GM23338 (cell line): Measurements from ENCODE around the gene TWIST2.

Experiments
- CREB1 ChIP-seq: fragments of 250-450 bp; sonication (Bioruptor Pico); IDR thresholded peaks from 2 replicates; pipeline ENCODE4 v1.5.0; 2020; ENCODE audit warnings: low read depth, mild to moderate bottlenecking, moderate library complexity
- CTCF ChIP-seq, 2 experiments: fragments of 200-600 bp in 1 of 2; sonication (generic) in 1 of 2; conservative IDR thresholded peaks; 2 replicates each; pipeline versions ENCODE4 v1.5.1 to v1.6.1; 2016 to 2017; ENCODE audit warnings: antibody characterized with exemption in 2 of 2, low read depth in 2 of 2, mild to moderate bottlenecking in 2 of 2, moderate library complexity in 1 of 2
- EZH2 ChIP-seq: fragments of 200-600 bp; sonication (generic); IDR thresholded peaks from one replicate; pipeline ENCODE4 v1.8.0; 2017; ENCODE audit warnings: antibody characterized with exemption, mild to moderate bottlenecking, low read depth; ENCODE audit not compliant: unreplicated experiment
- EZH2phosphoT487 ChIP-seq: fragments of 200-600 bp; sonication (generic); IDR thresholded peaks from one replicate; pipeline ENCODE4 v1.8.1; 2018; ENCODE audit warnings: antibody characterized with exemption; ENCODE audit not compliant: unreplicated experiment
- POLR2AphosphoS5 ChIP-seq: IDR thresholded peaks from 2 replicates; pipeline ENCODE4 v1.6.1; 2016; ENCODE audit warnings: antibody characterized with exemption, low read depth
- STAT1 ChIP-seq: IDR thresholded peaks from one replicate; pipeline ENCODE4 v1.6.1; 2016; ENCODE audit warnings: antibody characterized with exemption; ENCODE audit not compliant: unreplicated experiment
- ZNF114 ChIP-seq: fragments of 250-450 bp; sonication (Bioruptor Pico); IDR thresholded peaks from 2 replicates; pipeline ENCODE4 v1.5.0; 2020; ENCODE audit warnings: mild to moderate bottlenecking, moderate library complexity
- ZNF462 ChIP-seq: fragments of 250-450 bp; sonication (Bioruptor Pico); IDR thresholded peaks from 2 replicates; pipeline ENCODE4 v1.5.0; 2020; ENCODE audit warnings: mild to moderate bottlenecking, moderate library complexity
- TF ChIP-seq, protein P1 (sequence below): IDR thresholded peaks from one replicate; pipeline ENCODE4 v1.6.1; 2018; ENCODE audit warnings: antibody characterized with exemption; ENCODE audit not compliant: unreplicated experiment

- no peak for TF ChIP-seq CTCF (conservative IDR thresholded peaks at IDR 0.05; ENCODE audit: low read depth in 2 of 2)
- TF ChIP-seq POLR2AphosphoS5, result no peak
- no peak for TF ChIP-seq STAT1
- TF ChIP-seq ZNF114, result no peak
- TF ChIP-seq EZH2, result no peak
- TF ChIP-seq CREB1 (CRISPR knock-in tag), result no peak
- TF ChIP-seq EZH2phosphoT487, result no peak
- TF ChIP-seq, protein P1, sequence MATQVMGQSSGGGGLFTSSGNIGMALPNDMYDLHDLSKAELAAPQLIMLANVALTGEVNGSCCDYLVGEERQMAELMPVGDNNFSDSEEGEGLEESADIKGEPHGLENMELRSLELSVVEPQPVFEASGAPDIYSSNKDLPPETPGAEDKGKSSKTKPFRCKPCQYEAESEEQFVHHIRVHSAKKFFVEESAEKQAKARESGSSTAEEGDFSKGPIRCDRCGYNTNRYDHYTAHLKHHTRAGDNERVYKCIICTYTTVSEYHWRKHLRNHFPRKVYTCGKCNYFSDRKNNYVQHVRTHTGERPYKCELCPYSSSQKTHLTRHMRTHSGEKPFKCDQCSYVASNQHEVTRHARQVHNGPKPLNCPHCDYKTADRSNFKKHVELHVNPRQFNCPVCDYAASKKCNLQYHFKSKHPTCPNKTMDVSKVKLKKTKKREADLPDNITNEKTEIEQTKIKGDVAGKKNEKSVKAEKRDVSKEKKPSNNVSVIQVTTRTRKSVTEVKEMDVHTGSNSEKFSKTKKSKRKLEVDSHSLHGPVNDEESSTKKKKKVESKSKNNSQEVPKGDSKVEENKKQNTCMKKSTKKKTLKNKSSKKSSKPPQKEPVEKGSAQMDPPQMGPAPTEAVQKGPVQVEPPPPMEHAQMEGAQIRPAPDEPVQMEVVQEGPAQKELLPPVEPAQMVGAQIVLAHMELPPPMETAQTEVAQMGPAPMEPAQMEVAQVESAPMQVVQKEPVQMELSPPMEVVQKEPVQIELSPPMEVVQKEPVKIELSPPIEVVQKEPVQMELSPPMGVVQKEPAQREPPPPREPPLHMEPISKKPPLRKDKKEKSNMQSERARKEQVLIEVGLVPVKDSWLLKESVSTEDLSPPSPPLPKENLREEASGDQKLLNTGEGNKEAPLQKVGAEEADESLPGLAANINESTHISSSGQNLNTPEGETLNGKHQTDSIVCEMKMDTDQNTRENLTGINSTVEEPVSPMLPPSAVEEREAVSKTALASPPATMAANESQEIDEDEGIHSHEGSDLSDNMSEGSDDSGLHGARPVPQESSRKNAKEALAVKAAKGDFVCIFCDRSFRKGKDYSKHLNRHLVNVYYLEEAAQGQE, result no peak
- TF ChIP-seq ZNF462 (CRISPR knock-in tag), result no peak
These were observed 94.3 kb downstream of the TWIST2 start for GRCh38 chr2:238942080-238942725.
